Neural cell (in vitro differentiated cells): Measurements from ENCODE around the gene TMEM171. TPM values are rescaled to one million over a fixed set of nuclear protein-coding genes. Genes with fewer than 3 reads are reported as not detected.

Experiments
- H2AFZ ChIP-seq: fragments of 200-600, 300-800 bp; sonication (generic), shearing (Covaris generic); 2 replicates; pipeline ENCODE4 v1.6.0; 2014; ENCODE audit warnings: low read depth, mild to moderate bottlenecking, antibody characterized with exemption, low read length, moderate library complexity
- H3F3A ChIP-seq: fragments of 200-600 bp; shearing (Covaris generic); 2 replicates; pipeline ENCODE4 v1.6.1; 2016; ENCODE audit warnings: mild to moderate bottlenecking, moderate library complexity, mixed read lengths, antibody characterized with exemption, low read length; ENCODE audit not compliant: insufficient read depth, poor library complexity, severe bottlenecking
- H3K27ac ChIP-seq: fragments of 200-600, 300-800 bp; sonication (generic), shearing (Covaris generic); 2 replicates; pipeline ENCODE4 v1.5.1; 2014; ENCODE audit warnings: mild to moderate bottlenecking, low read length, moderate library complexity
- H3K27me3 ChIP-seq: fragments of 300-800, 200-600 bp; sonication (generic), shearing (Covaris generic); 2 replicates; pipeline ENCODE4 v1.6.0; 2014; ENCODE audit warnings: mild to moderate bottlenecking, low read depth, low read length, moderate library complexity; ENCODE audit not compliant: insufficient read depth
- H3K36me3 ChIP-seq: fragments of 300-800, 200-600 bp; sonication (generic), shearing (Covaris generic); 2 replicates; pipeline ENCODE4 v1.5.1; 2014; ENCODE audit warnings: mild to moderate bottlenecking, antibody characterized with exemption, low read length, moderate library complexity; ENCODE audit not compliant: insufficient read depth
- H3K4me2 ChIP-seq: fragments of 300-800, 200-600 bp; sonication (generic), shearing (Covaris generic); 2 replicates; pipeline ENCODE4 v1.6.0; 2014; ENCODE audit warnings: mild to moderate bottlenecking, low read length
- H3K4me3 ChIP-seq: fragments of 300-800, 200-600 bp; sonication (generic), shearing (Covaris generic); 2 replicates; pipeline ENCODE4 v1.5.1; 2014; ENCODE audit warnings: mild to moderate bottlenecking, low read length, moderate library complexity
- H3K79me2 ChIP-seq: fragments of 200-600 bp; shearing (Covaris generic); replicated peaks from 2 replicates; pipeline ENCODE4 v1.6.0; 2014; ENCODE audit warnings: mild to moderate bottlenecking, low read length, moderate library complexity; ENCODE audit not compliant: insufficient read depth
- H3K9ac ChIP-seq: fragments of 300-800, 200-600 bp; sonication (generic), shearing (Covaris generic); 2 replicates; pipeline ENCODE4 v1.6.1; 2016; ENCODE audit warnings: mild to moderate bottlenecking, low read length, mixed read lengths
- H3K9me2 ChIP-seq: fragments of 200-600 bp; shearing (Covaris generic); 2 replicates; pipeline ENCODE4 v1.6.1; 2016; ENCODE audit warnings: mild to moderate bottlenecking, low read length, mixed read lengths; ENCODE audit not compliant: insufficient read depth
- H3K9me3 ChIP-seq: fragments of 200-600, 300-800 bp; sonication (generic), shearing (Covaris generic); 2 replicates; pipeline ENCODE4 v1.6.1; 2016; ENCODE audit warnings: mild to moderate bottlenecking, mixed run types, low read length, moderate library complexity, mixed read lengths
- H4K20me1 ChIP-seq: fragments of 200-600 bp; shearing (Covaris generic); 2 replicates; pipeline ENCODE4 v1.6.1; 2016; ENCODE audit warnings: mild to moderate bottlenecking, mixed run types; ENCODE audit not compliant: insufficient read depth
- CTCF ChIP-seq: fragments of 450-650 bp; IDR thresholded peaks from 2 replicates; pipeline ENCODE4 v1.5.1; 2014; ENCODE audit warnings: antibody characterized with exemption, mild to moderate bottlenecking, moderate library complexity; ENCODE audit not compliant: poor library complexity, severe bottlenecking
- EP300 ChIP-seq: fragments of 450-650 bp; conservative IDR thresholded peaks from 2 replicates; pipeline ENCODE4 v1.6.1; 2014; ENCODE audit warnings: antibody characterized with exemption, mild to moderate bottlenecking, moderate library complexity; ENCODE audit not compliant: poor library complexity, severe bottlenecking
- EZH2 ChIP-seq: fragments of 200-600, 300-800 bp; shearing (Covaris generic), sonication (generic); IDR thresholded peaks from 2 replicates; pipeline ENCODE4 v1.6.1; 2014; ENCODE audit warnings: antibody characterized with exemption, low read length, borderline replicate concordance, mild to moderate bottlenecking; ENCODE audit not compliant: insufficient read depth, poor library complexity, severe bottlenecking
- MXI1 ChIP-seq: fragments of 450-650 bp; conservative IDR thresholded peaks from 2 replicates; pipeline ENCODE4 v1.6.1; 2014; ENCODE audit warnings: antibody characterized with exemption, mild to moderate bottlenecking; ENCODE audit not compliant: poor library complexity, severe bottlenecking
- POLR2AphosphoS5 ChIP-seq: IDR thresholded peaks from 2 replicates; pipeline ENCODE4 v1.6.1; 2012
- RAD21 ChIP-seq: fragments of 450-650 bp; conservative IDR thresholded peaks from 2 replicates; pipeline ENCODE4 v1.6.1; 2014; ENCODE audit warnings: antibody characterized with exemption, mild to moderate bottlenecking, moderate library complexity
- REST ChIP-seq: IDR thresholded peaks from 2 replicates; pipeline ENCODE4 v1.6.1; 2012; ENCODE audit warnings: borderline replicate concordance
- SMC3 ChIP-seq: fragments of 450-650 bp; conservative IDR thresholded peaks from 2 replicates; pipeline ENCODE4 v1.6.1; 2014; ENCODE audit warnings: antibody characterized with exemption, mild to moderate bottlenecking, moderate library complexity; ENCODE audit not compliant: poor library complexity
- TAF1 ChIP-seq: IDR thresholded peaks from 2 replicates; pipeline ENCODE4 v1.6.1; 2012; ENCODE audit warnings: low read depth
- polyA plus RNA-seq: library from polyadenylated mRNA; depleted of rRNA; stranded (reverse); fragments of >200 nt; gene quantifications from 2 replicates; pipeline ENCODE4 v1.2.3, GENCODE V29; 2014

Gene TMEM171
- polyA plus RNA-seq, 1 donor from 2014 or later, result not detected

- Histone ChIP-seq H3K27me3 (no peaks in the 10 kb centered on the region), H3K4me3 (no peak overlapping the region)
Observed at GRCh38 chr5:73111536-73111935, 8.8 kb upstream of the TMEM171 start.

GRCh38 chr5:73112359-73112758 lies 8.0 kb upstream of the TMEM171 start:
- TF ChIP-seq REST (no peak), CTCF (no peak), MXI1 (no peak), POLR2AphosphoS5 (no peak), TAF1 (no peak)

More at GRCh38 chr5:73111536-73111935, 8.8 kb upstream of the TMEM171 start:
- Histone ChIP-seq H3F3A (no peaks in the 10 kb centered on the region), H3K36me3 (no peaks in the 10 kb centered on the region), H3K79me2 (no peaks in the 10 kb centered on the region), H3K9me3 (peaks cover 6% of the 10 kb centered on the region), H3K9ac (no peak overlapping the region), H3K27ac (no peak overlapping the region), H3K9me2 (no peaks in the 10 kb centered on the region), H4K20me1 (no peaks in the 10 kb centered on the region), H2AFZ (no peak overlapping the region), H3K4me2 (no peak overlapping the region)
- TF ChIP-seq POLR2AphosphoS5 (no peak), EZH2 (no peak), MXI1 (no peak), RAD21 (no peak)

GRCh38 chr5:73114044-73114688 lies 6.2 kb upstream of the TMEM171 start:
- Histone ChIP-seq H4K20me1 (no peaks in the 10 kb centered on the region), H3K27ac (no peak overlapping the region), H3K79me2 (no peaks in the 10 kb centered on the region), H3K4me3 (no peak overlapping the region), H3K9me3 (no peaks in the 10 kb centered on the region), H3K27me3 (peaks cover 15% of the 10 kb centered on the region), H3F3A (no peaks in the 10 kb centered on the region), H2AFZ (no peak overlapping the region), H3K4me2 (no peak overlapping the region), H3K9ac (no peak overlapping the region), H3K36me3 (no peaks in the 10 kb centered on the region), H3K9me2 (no peaks in the 10 kb centered on the region)
- TF ChIP-seq SMC3 (no peak), MXI1 (no peak), RAD21 (no peak), EZH2 (no peak), TAF1 (no peak), REST (no peak), EP300 (no peak), CTCF (no peak), POLR2AphosphoS5 (no peak)

More at GRCh38 chr5:73112359-73112758, 8.0 kb upstream of the TMEM171 start:
- H3F3A ChIP-seq, result no peaks in the 10 kb centered on the region
- H3K9ac ChIP-seq, result no peak overlapping the region
- no peaks in the 10 kb centered on the region for H4K20me1 ChIP-seq
- H3K9me2 ChIP-seq, result no peaks in the 10 kb centered on the region
- H3K36me3 ChIP-seq, result no peaks in the 10 kb centered on the region
- peaks cover 6% of the 10 kb centered on the region for H3K9me3 ChIP-seq
- no peaks in the 10 kb centered on the region for H3K79me2 ChIP-seq
- H3K27ac ChIP-seq, result no peak overlapping the region
- peaks cover 2% of the 10 kb centered on the region for H3K27me3 ChIP-seq
- no peak overlapping the region for H3K4me2 ChIP-seq
- no peak overlapping the region for H3K4me3 ChIP-seq
- no peak overlapping the region for H2AFZ ChIP-seq
